NT2/D1 (cell line): Measurements from ENCODE around the gene CDKN2B.

Experiments used
- SUZ12 ChIP-seq: IDR thresholded peaks from 2 replicates; pipeline ENCODE4 v1.6.1; 2011; ENCODE audit not compliant: insufficient read length, insufficient read depth; ENCODE audit errors: extremely low read depth
- YY1 ChIP-seq: IDR thresholded peaks from 2 replicates; pipeline ENCODE4 v1.6.1; 2011; ENCODE audit not compliant: insufficient read length, insufficient read depth
- ZNF274 ChIP-seq: IDR thresholded peaks from 2 replicates; pipeline ENCODE4 v1.6.1; 2011; ENCODE audit warnings: mild to moderate bottlenecking, low read depth, low read length

DNA sequence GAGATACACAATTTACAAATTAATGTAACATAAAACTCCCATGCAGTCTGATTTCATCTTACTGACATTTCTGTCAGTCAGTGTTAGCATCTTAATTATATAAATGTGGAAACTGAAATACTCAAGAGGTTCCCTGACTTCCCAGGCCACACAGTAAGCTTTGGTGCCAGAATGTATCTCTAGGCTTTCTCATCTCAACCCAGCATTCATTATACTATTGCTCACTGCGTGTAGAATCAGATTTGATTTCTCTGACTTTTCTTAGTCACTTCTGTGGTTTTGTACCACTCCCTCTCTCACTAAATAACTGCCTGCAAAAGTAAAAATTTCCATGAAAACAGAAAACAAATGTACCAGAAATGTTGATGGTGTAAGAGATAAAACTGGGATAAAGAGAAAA is 31.7 kb upstream of the CDKN2B start:
- TF ChIP-seq ZNF274, result no peak
- no peak for TF ChIP-seq YY1
- TF ChIP-seq SUZ12, result no peak
